K562 (cell line): Measurements from ENCODE around the gene SLC16A5. TPM values are rescaled to one million over a fixed set of nuclear protein-coding genes. Genes with fewer than 3 reads are reported as not detected.
A peak's percentile ranks its signal among the peaks of the same experiment; 100 is the strongest.

Source experiments
- CBX3 ChIP-seq, 2 experiments: IDR thresholded peaks; 1 replicate in 1 of 2; 2 replicates in 1 of 2; pipeline ENCODE4 v1.6.1; 2012; ENCODE audit warnings: inconsistent platforms in 2 of 2, low read length in 2 of 2, borderline replicate concordance in 1 of 2, control low read depth in 1 of 2
- CEBPZ ChIP-seq: fragments of 150-350 bp; IDR thresholded peaks from 2 replicates; pipeline ENCODE4 v1.6.1; 2014; ENCODE audit warnings: low read depth, mild to moderate bottlenecking, low read length, borderline replicate concordance
- CHCHD3 ChIP-seq: fragments of 250-450 bp; sonication (Bioruptor Pico); IDR thresholded peaks from 2 replicates; pipeline ENCODE4 v2.1.2; 2022; ENCODE audit warnings: mild to moderate bottlenecking
- GABPB1 ChIP-seq: sonication (generic); formaldehyde crosslinking; IDR thresholded peaks from 2 replicates; pipeline ENCODE4 v1.8.0; 2022; ENCODE audit warnings: mild to moderate bottlenecking, missing genetic modification reagents
- HIVEP1 ChIP-seq: fragments of 250-450 bp; sonication (Bioruptor Pico); IDR thresholded peaks from 2 replicates; pipeline ENCODE4 v1.4.0; 2020; ENCODE audit warnings: mild to moderate bottlenecking
- KDM5B ChIP-seq: fragments of 200-600 bp; sonication (generic); IDR thresholded peaks from 2 replicates; pipeline ENCODE4 v1.6.1; 2012; ENCODE audit warnings: low read depth, mild to moderate bottlenecking, moderate library complexity, low read length, control low read depth, inconsistent platforms; ENCODE audit not compliant: insufficient replicate concordance
- KLF13 ChIP-seq: fragments of 450-650 bp; IDR thresholded peaks from 2 replicates; pipeline ENCODE4 v1.6.1; 2016; ENCODE audit warnings: missing genetic modification characterization, low read depth, mild to moderate bottlenecking, missing compliant biosample characterization, moderate library complexity, borderline replicate concordance
- MCM7 ChIP-seq, 2 experiments: fragments of 450-650 bp; IDR thresholded peaks; 2 replicates each; pipeline ENCODE4 v1.6.1; 2016 to 2018
- MED1 ChIP-seq: sonication (generic); formaldehyde crosslinking; IDR thresholded peaks from 2 replicates; pipeline ENCODE4 v1.8.1; 2023; ENCODE audit warnings: missing genetic modification reagents, borderline replicate concordance
- RBM14 ChIP-seq: fragments of 200-400 bp; formaldehyde crosslinking; IDR thresholded peaks from 2 replicates; pipeline ENCODE4 v1.6.1; 2018; ENCODE audit warnings: low read depth, mild to moderate bottlenecking, low read length, moderate library complexity, borderline replicate concordance; ENCODE audit not compliant: insufficient read depth
- SRSF1 ChIP-seq: fragments of 200-400 bp; formaldehyde crosslinking; IDR thresholded peaks from 2 replicates; pipeline ENCODE4 v1.6.1; 2017; ENCODE audit warnings: mild to moderate bottlenecking, low read depth, low read length, moderate library complexity
- TAF9B ChIP-seq: fragments of 450-650 bp; IDR thresholded peaks from 2 replicates; pipeline ENCODE4 v1.6.1; 2018; ENCODE audit warnings: mild to moderate bottlenecking; ENCODE audit not compliant: partially characterized antibody
- TEAD4 ChIP-seq, 2 experiments: sonication (generic) in 1 of 2; formaldehyde crosslinking in 1 of 2; IDR thresholded peaks; 2 replicates each; pipeline versions ENCODE4 v1.6.1 to v1.8.0; 2012 to 2022; ENCODE audit warnings: borderline replicate concordance in 1 of 2, inconsistent platforms in 1 of 2, low read length in 1 of 2, mild to moderate bottlenecking in 1 of 2, missing genetic modification reagents in 1 of 2
- TRIM25 ChIP-seq: fragments of 450-650 bp; IDR thresholded peaks from 2 replicates; pipeline ENCODE4 v1.7.0; 2016; ENCODE audit warnings: borderline replicate concordance
- ZNF23 ChIP-seq: fragments of 250-450 bp; sonication (Bioruptor Pico); IDR thresholded peaks from 2 replicates; pipeline ENCODE4 v1.4.0; 2020; ENCODE audit warnings: mild to moderate bottlenecking
- ZNF263 ChIP-seq: sonication (generic); formaldehyde crosslinking; IDR thresholded peaks from 2 replicates; pipeline ENCODE4 v1.8.0; 2022; ENCODE audit warnings: mild to moderate bottlenecking, missing genetic modification reagents, borderline replicate concordance
- polyA plus RNA-seq, 8 experiments: library from polyadenylated mRNA; depleted of rRNA in 4 of 8; stranded (reverse) in 5 of 8; unstranded in 3 of 8; fragments of >200 nt; fragmentation: Nextera tagmentation in 2 of 8; fragmentation: Illumina TruSeq in 1 of 8; extraction: Ambion mirVana in 2 of 8; extraction: Trizol in 1 of 8; gene quantifications; 2 replicates each; pipeline versions ENCODE4 v1.2.1 to v1.2.3, GENCODE V29; 2011 to 2014; ENCODE audit warnings: inconsistent platforms in 1 of 8, missing spikeins in 1 of 8
- total RNA-seq, 7 experiments: library from RNA; depleted of rRNA in 6 of 7; stranded (reverse); fragments of >200 nt in 6 of 7; fragmentation: Illumina TruSeq in 2 of 7; extraction: Trizol in 2 of 7; gene quantifications; 2 replicates each; pipeline versions ENCODE4 v1.2.1 to v1.2.3, GENCODE V29; 2011 to 2021; ENCODE audit warnings: low replicate concordance in 1 of 7
- TF ChIP-seq, protein P1 (sequence below): fragments of 450-650 bp; IDR thresholded peaks from 2 replicates; pipeline ENCODE4 v1.6.1; 2016; ENCODE audit warnings: antibody characterized with exemption
- TF ChIP-seq, protein P2 (sequence below): IDR thresholded peaks from 2 replicates; pipeline ENCODE4 v1.6.1; 2012; ENCODE audit warnings: low read depth, low read length, improper control_type of control experiment, borderline replicate concordance

SLC16A5 gene
- total and polyA plus RNA-seq, 9 of the 15 experiments (the other 6 are each of a cell fraction or from before 2014, with no cell fraction given) = 0.06 to 2.6 (median 0.91) TPM

DNA sequence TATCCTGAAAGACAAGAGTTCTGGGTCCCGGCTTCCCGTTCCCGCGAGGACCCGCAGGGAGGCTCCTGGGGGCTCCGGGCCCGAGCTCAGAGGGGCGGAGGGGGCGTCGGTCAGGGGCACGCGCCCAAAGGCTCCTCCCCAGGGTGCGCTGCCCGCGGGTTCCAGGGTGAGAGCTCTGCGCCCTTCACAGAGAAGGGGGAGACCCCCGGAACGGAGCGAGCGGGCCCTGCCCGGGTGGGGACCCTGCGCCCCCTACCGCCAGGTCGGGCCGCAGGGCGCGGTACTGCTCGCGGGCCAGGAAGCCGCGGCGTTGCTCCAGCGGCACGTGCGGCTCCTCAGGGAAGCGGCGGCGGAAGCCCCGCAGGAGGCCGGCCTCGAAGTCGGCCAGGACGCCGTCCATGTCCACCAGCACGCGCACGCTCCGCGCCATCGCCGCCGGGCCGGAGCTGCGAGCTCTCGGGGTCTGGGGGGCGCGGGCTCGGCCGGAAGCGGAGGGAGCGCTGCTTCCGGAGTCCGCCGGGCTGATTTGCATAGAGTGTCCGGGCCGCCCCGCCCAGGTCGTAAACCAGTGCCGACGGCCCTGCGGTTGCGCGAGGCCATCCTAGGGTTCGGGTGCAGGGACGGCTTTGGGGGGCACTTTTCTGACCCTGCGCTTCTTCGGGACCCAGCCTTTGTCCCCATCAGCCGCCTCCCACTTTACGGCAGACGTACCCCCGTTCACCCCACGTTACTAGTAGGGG, 43.7 kb downstream of the SLC16A5 start, which contains the start of gene NT5C (continued):
- TF ChIP-seq KDM5B = peak; percentile 62
- no peak for TF ChIP-seq MCM7 (IDR thresholded peaks at IDR 0.05)
- TF ChIP-seq MED1 (CRISPR knock-in tag) = no peak
- TF ChIP-seq RBM14 = 0 out of 2 replicates have a peak, but pooled peaks have one; percentile 52
- TF ChIP-seq SRSF1 = no peak
- no peak for TF ChIP-seq TAF9B
- TF ChIP-seq ZNF263 (CRISPR knock-in tag) = no peak
- TF ChIP-seq TEAD4 (IDR thresholded peaks at IDR 0.05; ENCODE audit: low read length) = no peak
- TF ChIP-seq TEAD4 (CRISPR knock-in tag; IDR thresholded peaks at IDR 0.05; ENCODE audit: borderline replicate concordance) = 0 out of 2 replicates have a peak, but pooled peaks have one; percentile 49
- TF ChIP-seq CBX3 (IDR thresholded peaks at IDR 0.05; ENCODE audit: borderline replicate concordance in 1 of 2, low read length in 2 of 2) = 0 out of 3 replicates have a peak, but pooled peaks of 1 of the 2 experiments have one; percentile 18
- no peak for TF ChIP-seq KLF13
- TF ChIP-seq HIVEP1 = no peak
- no peak for TF ChIP-seq CEBPZ
- TF ChIP-seq ZNF23 (CRISPR knock-in tag) = no peak
- peak; percentile 83 for TF ChIP-seq GABPB1 (CRISPR knock-in tag)
- TF ChIP-seq CHCHD3 (CRISPR knock-in tag) = no peak
- TF ChIP-seq, protein P1, sequence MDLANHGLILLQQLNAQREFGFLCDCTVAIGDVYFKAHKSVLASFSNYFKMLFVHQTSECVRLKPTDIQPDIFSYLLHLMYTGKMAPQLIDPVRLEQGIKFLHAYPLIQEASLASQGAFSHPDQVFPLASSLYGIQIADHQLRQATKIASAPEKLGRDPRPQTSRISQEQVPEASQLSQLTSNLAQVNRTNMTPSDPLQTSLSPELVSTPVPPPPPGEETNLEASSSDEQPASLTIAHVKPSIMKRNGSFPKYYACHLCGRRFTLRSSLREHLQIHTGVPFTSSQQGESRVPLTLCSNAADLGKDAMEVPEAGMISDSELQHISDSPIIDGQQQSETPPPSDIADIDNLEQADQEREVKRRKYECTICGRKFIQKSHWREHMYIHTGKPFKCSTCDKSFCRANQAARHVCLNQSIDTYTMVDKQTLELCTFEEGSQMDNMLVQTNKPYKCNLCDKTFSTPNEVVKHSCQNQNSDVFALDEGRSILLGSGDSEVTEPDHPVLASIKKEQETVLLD = 0 out of 2 replicates have a peak, but pooled peaks have one; percentile 61
- TF ChIP-seq, protein P2, sequence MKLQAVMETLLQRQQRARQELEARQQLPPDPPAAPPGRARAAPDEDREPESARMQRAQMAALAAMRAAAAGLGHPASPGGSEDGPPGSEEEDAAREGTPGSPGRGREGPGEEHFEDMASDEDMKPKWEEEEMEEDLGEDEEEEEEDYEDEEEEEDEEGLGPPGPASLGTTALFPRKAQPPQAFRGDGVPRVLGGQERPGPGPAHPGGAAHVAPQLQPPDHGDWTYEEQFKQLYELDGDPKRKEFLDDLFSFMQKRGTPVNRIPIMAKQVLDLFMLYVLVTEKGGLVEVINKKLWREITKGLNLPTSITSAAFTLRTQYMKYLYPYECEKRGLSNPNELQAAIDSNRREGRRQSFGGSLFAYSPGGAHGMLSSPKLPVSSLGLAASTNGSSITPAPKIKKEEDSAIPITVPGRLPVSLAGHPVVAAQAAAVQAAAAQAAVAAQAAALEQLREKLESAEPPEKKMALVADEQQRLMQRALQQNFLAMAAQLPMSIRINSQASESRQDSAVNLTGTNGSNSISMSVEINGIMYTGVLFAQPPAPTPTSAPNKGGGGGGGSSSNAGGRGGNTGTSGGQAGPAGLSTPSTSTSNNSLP = no peak
- TF ChIP-seq TRIM25 = no peak
